ENCODE measurements around the gene EIF4G3. TPM values are rescaled to one million over a fixed set of nuclear protein-coding genes. Genes with fewer than 3 reads are reported as not detected.
"Not testable (repeated sequence)": the region's sequence is repeated elsewhere in the genome, so short reads cannot be mapped to it uniquely, and the experiment has no call there.

EIF4G3 gene
- total and polyA plus RNA-seq, 4 donors = 16.5 to 59.8 (median 33.4) TPM

GRCh38 chr1:21182181-21182731 is 5.6 kb upstream of the EIF4G3 start:
- Histone ChIP-seq H3K9ac (ENCODE audit: insufficient read depth in 1 of 2, low read length in 2 of 2) (no peak overlapping the region), H3K27me3 (ENCODE audit: control insufficient read depth in 3 of 3, insufficient read depth in 3 of 3, low read length in 2 of 3) (no peaks in the 10 kb centered on the region), H3K9me3 (ENCODE audit: control insufficient read depth in 4 of 4, insufficient read depth in 3 of 4, low read length in 3 of 4) (no peaks in the 10 kb centered on the region), H3K36me3 (ENCODE audit: control insufficient read depth in 4 of 4, insufficient read depth in 4 of 4, low read length in 4 of 4) (no peaks in the 10 kb centered on the region), H3K4me1 (ENCODE audit: control insufficient read depth in 5 of 5, insufficient read depth in 5 of 5, low read length in 5 of 5) (peaks cover 0 to 2% (median 0%) of the 10 kb centered on the region in 5 donors), H3K27ac (ENCODE audit: low read depth in 1 of 2, low read length in 1 of 2) (no peak overlapping the region), H3K4me3 (no peak overlapping the region)
- no peak for ATAC-seq (ENCODE audit: insufficient read depth, low FRiP score)
- TF ChIP-seq CTCF (IDR thresholded peaks at IDR 0.05; ENCODE audit: control extremely low read depth, extremely low read depth) = no peak
- no peak for DNase-seq
- 82 to 86% methylated on average over 7 of the region's 7 CpGs for WGBS, 2 donors

GRCh38 chr1:21178271-21178670 is 1.6 kb upstream of the EIF4G3 start:
- not testable (repeated sequence) for H3K27ac ChIP-seq (ENCODE audit: low read depth in 1 of 2, low read length in 1 of 2)

GRCh38 chr1:21175670-21176581 is 771 bp downstream of the EIF4G3 start:
- H3K27ac ChIP-seq (ENCODE audit: low read depth in 1 of 2, low read length in 1 of 2) = peak overlapping the region; percentile 91 to 93
- peak overlapping the region; percentile 56 to 87 for H3K9ac ChIP-seq (ENCODE audit: insufficient read depth in 1 of 2, low read length in 2 of 2)
- peaks cover 0 to 20% (median 11%) of the 10 kb centered on the region in 5 donors for H3K4me1 ChIP-seq (ENCODE audit: control insufficient read depth in 5 of 5, insufficient read depth in 5 of 5, low read length in 5 of 5)
- H3K27me3 ChIP-seq (ENCODE audit: control insufficient read depth in 3 of 3, insufficient read depth in 3 of 3, low read length in 2 of 3) = no peaks in the 10 kb centered on the region
- H3K4me3 ChIP-seq = peak overlapping the region; percentile 59
- ATAC-seq (ENCODE audit: insufficient read depth, low FRiP score) (no peak), DNase-seq (peak; percentile 55 to 75 (median 64))
- TF ChIP-seq CTCF (IDR thresholded peaks at IDR 0.05; ENCODE audit: control extremely low read depth, extremely low read depth) = no peak
- no peaks in the 10 kb centered on the region for H3K36me3 ChIP-seq (ENCODE audit: control insufficient read depth in 4 of 4, insufficient read depth in 4 of 4, low read length in 4 of 4)
- H3K9me3 ChIP-seq (ENCODE audit: control insufficient read depth in 4 of 4, insufficient read depth in 3 of 4, low read length in 3 of 4) = no peaks in the 10 kb centered on the region
- 0% methylated on average over 38 to 64 of the region's 69 CpGs for WGBS, 2 donors

More at GRCh38 chr1:21178271-21178670, 1.6 kb upstream of the EIF4G3 start:
- H3K4me3 ChIP-seq; H3K27me3 ChIP-seq (ENCODE audit: control insufficient read depth in 3 of 3, insufficient read depth in 3 of 3, low read length in 2 of 3); DNase-seq; ATAC-seq (ENCODE audit: insufficient read depth, low FRiP score); H3K9me3 ChIP-seq (ENCODE audit: control insufficient read depth in 4 of 4, insufficient read depth in 3 of 4, low read length in 3 of 4); H3K9ac ChIP-seq (ENCODE audit: insufficient read depth in 1 of 2, low read length in 2 of 2); H3K36me3 ChIP-seq (ENCODE audit: control insufficient read depth in 4 of 4, insufficient read depth in 4 of 4, low read length in 4 of 4): not testable (repeated sequence)
- H3K4me1 ChIP-seq (ENCODE audit: control insufficient read depth in 5 of 5, insufficient read depth in 5 of 5, low read length in 5 of 5) = peaks cover 0 to 13% (median 5%) of the 10 kb centered on the region in 5 donors
- WGBS, 2 donors = 95 to 99% methylated on average over 16 of the region's 16 CpGs

GRCh38 chr1:21175324-21175669 is 1.4 kb downstream of the EIF4G3 start:
- no peak for TF ChIP-seq CTCF (IDR thresholded peaks at IDR 0.05; ENCODE audit: control extremely low read depth, extremely low read depth)
- Histone ChIP-seq H3K4me1 (ENCODE audit: control insufficient read depth in 5 of 5, insufficient read depth in 5 of 5, low read length in 5 of 5) (peaks cover 0 to 20% (median 11%) of the 10 kb centered on the region in 5 donors), H3K27me3 (ENCODE audit: control insufficient read depth in 3 of 3, insufficient read depth in 3 of 3, low read length in 2 of 3) (no peaks in the 10 kb centered on the region), H3K9me3 (ENCODE audit: control insufficient read depth in 4 of 4, insufficient read depth in 3 of 4, low read length in 3 of 4) (no peaks in the 10 kb centered on the region), H3K36me3 (ENCODE audit: control insufficient read depth in 4 of 4, insufficient read depth in 4 of 4, low read length in 4 of 4) (peaks cover 0 to 1% (median 0%) of the 10 kb centered on the region in 4 donors), H3K27ac (ENCODE audit: low read depth in 1 of 2, low read length in 1 of 2) (peak overlapping the region; percentile 91 to 93), H3K9ac (ENCODE audit: insufficient read depth in 1 of 2, low read length in 2 of 2) (peak overlapping the region; percentile 56 to 87), H3K4me3 (no peak overlapping the region)
- DNase-seq (peak in 2 of 3 donors; percentile 36 to 64), ATAC-seq (ENCODE audit: insufficient read depth, low FRiP score) (no peak)
- 0 to 1% methylated on average over 6 of the region's 6 CpGs for WGBS, 2 donors
